Hepatocyte (in vitro differentiated cells): ENCODE results near the gene CSF2RB. TPM values are rescaled to one million over a fixed set of nuclear protein-coding genes. Genes with fewer than 3 reads are reported as not detected.

Experiments
- DNase-seq: peaks from one replicate; pipeline ENCODE4 v3.0.0-alpha.2; 2016; ENCODE audit warnings: low spot score
- H2AFZ ChIP-seq: fragments of 200-600 bp; sonication (generic); 2 replicates; pipeline ENCODE4 v1.6.0; 2016; ENCODE audit warnings: antibody characterized with exemption, mild to moderate bottlenecking
- H3K27ac ChIP-seq: fragments of 200-600 bp; sonication (generic); 2 replicates; pipeline ENCODE4 v1.5.1; 2016; ENCODE audit warnings: mild to moderate bottlenecking
- H3K27me3 ChIP-seq: fragments of 200-600 bp; sonication (generic); 2 replicates; pipeline ENCODE4 v1.6.1; 2016
- H3K36me3 ChIP-seq: fragments of 200-600 bp; sonication (generic); replicated peaks from 2 replicates; pipeline ENCODE4 v1.5.1; 2016; ENCODE audit warnings: low read depth; ENCODE audit not compliant: insufficient read depth
- H3K4me1 ChIP-seq: fragments of 200-600 bp; sonication (generic); 2 replicates; pipeline ENCODE4 v1.5.1; 2016; ENCODE audit warnings: mild to moderate bottlenecking, moderate library complexity; ENCODE audit not compliant: insufficient read depth
- H3K4me2 ChIP-seq: fragments of 200-600 bp; sonication (generic); 2 replicates; pipeline ENCODE4 v1.6.0; 2016
- H3K4me3 ChIP-seq: fragments of 200-600 bp; sonication (generic); 2 replicates; pipeline ENCODE4 v1.5.1; 2016; ENCODE audit warnings: mild to moderate bottlenecking
- H3K79me2 ChIP-seq: fragments of 200-600 bp; sonication (generic); 2 replicates; pipeline ENCODE4 v1.6.0; 2017; ENCODE audit warnings: mild to moderate bottlenecking
- H3K9me2 ChIP-seq: fragments of 200-600 bp; sonication (generic); replicated peaks from 2 replicates; pipeline ENCODE4 v1.6.0; 2017; ENCODE audit warnings: mild to moderate bottlenecking; ENCODE audit not compliant: insufficient read depth
- H3K9me3 ChIP-seq: fragments of 200-600 bp; sonication (generic); 2 replicates; pipeline ENCODE4 v1.5.1; 2016; ENCODE audit warnings: low read depth, mild to moderate bottlenecking
- H4K20me1 ChIP-seq: fragments of 200-600 bp; sonication (generic); 2 replicates; pipeline ENCODE4 v1.6.0; 2016; ENCODE audit warnings: mild to moderate bottlenecking; ENCODE audit not compliant: insufficient read depth, poor library complexity, severe bottlenecking
- CTCF ChIP-seq: fragments of 200-600 bp; sonication (generic); IDR thresholded peaks from 2 replicates; pipeline ENCODE4 v1.5.1; 2016; ENCODE audit warnings: antibody characterized with exemption, mild to moderate bottlenecking; ENCODE audit not compliant: poor library complexity
- EZH2 ChIP-seq: fragments of 200-600 bp; sonication (generic); IDR thresholded peaks from 2 replicates; pipeline ENCODE4 v1.6.1; 2016; ENCODE audit warnings: antibody characterized with exemption, mild to moderate bottlenecking, borderline replicate concordance
- EZH2phosphoT487 ChIP-seq: fragments of 200-600 bp; sonication (generic); IDR thresholded peaks from one replicate; pipeline ENCODE4 v1.6.1; 2018; ENCODE audit warnings: antibody characterized with exemption, mild to moderate bottlenecking, low read depth, moderate library complexity; ENCODE audit not compliant: unreplicated experiment, severe bottlenecking
- WGBS: methylation state at CpG from one replicate; pipeline ENCODE4 v1.1.6; 2016; ENCODE audit warnings: low lambda C conversion rate; ENCODE audit errors: missing lambda C conversion rate; 5-methylcytosine and 5-hydroxymethylcytosine counted together
- polyA plus RNA-seq: library from polyadenylated mRNA; unstranded; fragments of >200 nt; fragmentation: Nextera tagmentation; extraction: Ambion mirVana; gene quantifications from 2 replicates; pipeline ENCODE4 v1.2.1, GENCODE V29; 2016
- total RNA-seq: library from RNA; depleted of rRNA; stranded (reverse); fragments of >200 nt; gene quantifications from 2 replicates; pipeline ENCODE4 v1.2.3, GENCODE V29; 2014

Gene CSF2RB
- total and polyA plus RNA-seq, 2 experiments from 2014 or later, result 0.83 TPM; not detected in 1

- WGBS, result 66% methylated on average over 5 of the region's 5 CpGs
- DNase-seq, result no peak
- H3K9me3 ChIP-seq, result no peaks in the 10 kb centered on the region
- H3K4me3 ChIP-seq, result no peak overlapping the region
- no peaks in the 10 kb centered on the region for H4K20me1 ChIP-seq
- no peaks in the 10 kb centered on the region for H3K4me1 ChIP-seq
- no peaks in the 10 kb centered on the region for H3K36me3 ChIP-seq
- no peaks in the 10 kb centered on the region for H3K27me3 ChIP-seq
- H3K27ac ChIP-seq, result no peak overlapping the region
- H3K79me2 ChIP-seq, result no peaks in the 10 kb centered on the region
- H3K4me2 ChIP-seq, result no peak overlapping the region
- H2AFZ ChIP-seq, result no peak overlapping the region
- H3K9me2 ChIP-seq, result no peaks in the 10 kb centered on the region
- TF ChIP-seq EZH2phosphoT487, result no peak
- TF ChIP-seq CTCF, result no peak
- no peak for TF ChIP-seq EZH2
These were observed 28.9 kb upstream of the CSF2RB start for GRCh38 chr22:36884349-36885158.

GRCh38 chr22:36885474-36885873, 28.0 kb upstream of the CSF2RB start:
- Histone ChIP-seq H4K20me1 (no peaks in the 10 kb centered on the region), H3K4me1 (no peaks in the 10 kb centered on the region), H3K27ac (no peak overlapping the region), H3K36me3 (no peaks in the 10 kb centered on the region), H3K79me2 (no peaks in the 10 kb centered on the region), H3K27me3 (peaks cover 4% of the 10 kb centered on the region), H3K4me2 (no peak overlapping the region), H2AFZ (no peak overlapping the region), H3K4me3 (no peak overlapping the region), H3K9me3 (no peaks in the 10 kb centered on the region), H3K9me2 (no peaks in the 10 kb centered on the region)
- DNase-seq, result no peak
- TF ChIP-seq EZH2, result no peak
- TF ChIP-seq EZH2phosphoT487, result no peak
- no peak for TF ChIP-seq CTCF
- 74% methylated on average over 7 of the region's 7 CpGs for WGBS

- Histone ChIP-seq H3K4me3 (no peak overlapping the region), H4K20me1 (no peaks in the 10 kb centered on the region), H2AFZ (no peak overlapping the region), H3K27me3 (peaks cover 4% of the 10 kb centered on the region), H3K4me2 (no peak overlapping the region), H3K9me3 (no peaks in the 10 kb centered on the region), H3K36me3 (no peaks in the 10 kb centered on the region), H3K9me2 (no peaks in the 10 kb centered on the region), H3K4me1 (no peaks in the 10 kb centered on the region), H3K27ac (no peak overlapping the region), H3K79me2 (no peaks in the 10 kb centered on the region)
- DNase-seq, result no peak
- TF ChIP-seq EZH2 (no peak), CTCF (no peak), EZH2phosphoT487 (no peak)
- WGBS, result 93% methylated on average over 4 of the region's 4 CpGs
These were observed 27.4 kb upstream of the CSF2RB start for GRCh38 chr22:36886016-36886415.
